ENCODE results near the gene PIR.

- TF ChIP-seq CTCF (IDR thresholded peaks at IDR 0.05; ENCODE audit: control extremely low read depth in 1 of 3, insufficient read depth in 1 of 3, low read depth in 1 of 3, low read length in 3 of 3) = no peak
- no peak for TF ChIP-seq SIN3A (conservative IDR thresholded peaks at IDR 0.05 in 1 of 2, IDR thresholded peaks at IDR 0.05 in 1 of 2; ENCODE audit: low read depth in 1 of 2, low read length in 2 of 2)
- TF ChIP-seq EP300 (IDR thresholded peaks at IDR 0.05; ENCODE audit: borderline replicate concordance in 1 of 2, low read depth in 2 of 2, low read length in 2 of 2) = no peak
- no peak for TF ChIP-seq SRF (IDR thresholded peaks at IDR 0.05; ENCODE audit: low read depth, low read length)
- no peak for TF ChIP-seq POLR2A (IDR thresholded peaks at IDR 0.05; ENCODE audit: control extremely low read depth in 1 of 2, low read depth in 2 of 2, low read length in 2 of 2)
- TF ChIP-seq USF2 (IDR thresholded peaks at IDR 0.05; ENCODE audit: low read length) = no peak
- TF ChIP-seq CHD2 (IDR thresholded peaks at IDR 0.05; ENCODE audit: low read length) = no peak
- no peak for TF ChIP-seq CBX8 (IDR thresholded peaks at IDR 0.05; ENCODE audit: borderline replicate concordance, low read depth, low read length)
Measured at GRCh38 chrX:15430076-15430475, 63.1 kb downstream of the PIR start.

All from H1 (cell line).